OCI-M2 (cell line): Measurements from ENCODE around the gene USP32.
"Not testable (repeated sequence)": the region's sequence is repeated elsewhere in the genome, so short reads cannot be mapped to it uniquely, and the experiment has no call there.

Source experiments
- DNase-seq: peaks from one replicate; lab custom pipeline; 2025; ENCODE audit not compliant: unreplicated experiment; lab: John Stamatoyannopoulos, UW

Gene USP32

DNA sequence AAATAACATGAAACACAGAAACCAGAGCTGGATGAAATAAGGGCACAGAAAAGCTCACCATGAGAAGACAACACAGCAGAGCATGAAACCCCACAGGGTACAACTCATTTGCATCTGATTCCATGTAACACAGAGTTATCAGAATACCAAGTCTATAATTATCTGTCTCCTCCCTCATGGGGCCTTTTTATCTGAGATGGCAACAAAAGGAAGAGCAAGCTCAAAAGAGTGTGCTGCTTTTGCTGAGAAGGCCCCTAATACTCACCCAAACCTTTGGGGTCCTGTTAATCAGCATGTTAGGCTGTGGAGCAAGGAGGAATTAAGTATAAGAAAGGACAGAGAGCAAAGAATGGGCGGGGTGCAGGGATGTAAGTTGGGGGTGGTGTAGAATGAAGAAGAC is 205.6 kb downstream of the USP32 start:
- not testable (repeated sequence) for DNase-seq

GRCh38 chr17:60180380-60180779 is 211.6 kb downstream of the USP32 start:
- DNase-seq: not testable (repeated sequence)

- not testable (repeated sequence) for DNase-seq
Observed at GRCh38 chr17:60178180-60178579, 213.8 kb downstream of the USP32 start.

DNA sequence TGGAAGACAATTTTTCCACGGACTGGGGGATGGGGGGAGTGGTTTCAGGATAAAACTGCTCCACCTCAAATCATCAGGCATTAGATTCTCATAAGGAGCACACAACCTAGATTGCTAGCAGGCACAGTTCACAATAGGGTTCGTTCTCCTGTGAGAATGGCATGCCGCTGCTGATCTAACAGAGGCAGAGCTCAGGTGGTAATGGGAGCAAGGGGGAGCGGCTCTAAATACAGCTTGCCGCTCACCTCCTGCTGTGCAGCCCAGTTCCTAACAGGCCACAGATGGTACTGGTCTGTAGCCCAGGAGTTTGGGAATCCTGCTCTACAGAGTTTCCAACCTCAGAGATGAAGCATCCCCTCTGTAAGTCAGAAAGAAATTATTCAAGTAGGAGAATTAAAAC is 215.2 kb downstream of the USP32 start:
- DNase-seq: not testable (repeated sequence)

DNA sequence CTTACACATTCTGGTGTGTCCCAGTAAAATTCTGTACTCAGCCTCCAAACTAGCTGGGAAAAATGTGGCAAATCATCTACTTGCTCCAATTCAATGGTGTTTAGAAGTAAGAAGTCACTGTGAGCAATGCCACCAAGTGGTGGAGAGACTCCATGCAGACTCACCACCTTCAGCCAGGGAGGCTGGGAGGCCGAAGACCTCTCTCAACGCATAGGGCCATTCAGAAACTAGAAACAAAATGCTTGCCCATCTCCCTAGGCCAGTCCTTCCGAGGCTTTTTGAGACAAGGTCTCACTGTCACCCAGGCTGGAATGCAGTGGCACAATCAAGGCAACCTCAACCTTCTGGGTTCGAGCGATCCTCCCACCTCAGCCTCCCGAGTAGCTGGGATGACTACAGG is 217.2 kb downstream of the USP32 start:
- DNase-seq: not testable (repeated sequence)

DNA sequence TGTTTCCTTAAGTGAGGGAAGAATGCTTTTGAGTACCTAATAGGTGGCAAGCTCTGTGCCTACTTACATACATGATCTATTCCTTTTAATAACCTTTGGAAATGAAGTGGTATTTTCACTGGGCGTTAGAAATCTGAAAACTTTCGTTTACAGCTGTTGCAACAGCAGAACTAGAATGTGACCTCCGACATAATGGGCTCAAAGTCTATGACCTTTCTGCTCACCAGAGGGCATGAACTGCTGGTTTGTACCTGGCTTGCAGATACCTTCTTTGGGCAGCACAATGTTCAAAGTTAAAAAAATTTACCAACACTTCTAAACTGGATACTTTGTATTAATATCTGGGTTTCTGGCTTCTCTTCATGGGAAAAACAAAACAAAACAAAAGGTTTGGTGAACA is 217.9 kb downstream of the USP32 start:
- no peak for DNase-seq

- DNase-seq: no peak
Observed at GRCh38 chr17:60173304-60173819, 218.6 kb downstream of the USP32 start.

DNA sequence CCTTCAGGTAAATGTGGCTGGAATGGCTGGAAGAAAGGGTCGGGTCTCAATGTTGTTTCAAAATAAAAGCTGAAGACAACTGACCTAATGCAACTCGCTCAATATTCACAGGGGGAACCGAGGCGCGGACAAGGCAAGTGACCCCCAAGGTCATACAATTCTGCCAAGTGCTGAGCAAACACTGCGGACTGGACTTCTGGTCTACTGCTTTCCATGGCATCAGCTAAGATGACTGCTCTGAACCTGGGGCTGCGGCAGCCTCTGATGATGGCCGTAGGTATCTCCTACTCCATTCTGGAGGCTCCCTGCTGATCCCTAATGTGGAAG is 220.2 kb downstream of the USP32 start:
- no peak for DNase-seq

- DNase-seq: no peak
Observed at GRCh38 chr17:60170835-60171752, 220.8 kb downstream of the USP32 start.

DNA sequence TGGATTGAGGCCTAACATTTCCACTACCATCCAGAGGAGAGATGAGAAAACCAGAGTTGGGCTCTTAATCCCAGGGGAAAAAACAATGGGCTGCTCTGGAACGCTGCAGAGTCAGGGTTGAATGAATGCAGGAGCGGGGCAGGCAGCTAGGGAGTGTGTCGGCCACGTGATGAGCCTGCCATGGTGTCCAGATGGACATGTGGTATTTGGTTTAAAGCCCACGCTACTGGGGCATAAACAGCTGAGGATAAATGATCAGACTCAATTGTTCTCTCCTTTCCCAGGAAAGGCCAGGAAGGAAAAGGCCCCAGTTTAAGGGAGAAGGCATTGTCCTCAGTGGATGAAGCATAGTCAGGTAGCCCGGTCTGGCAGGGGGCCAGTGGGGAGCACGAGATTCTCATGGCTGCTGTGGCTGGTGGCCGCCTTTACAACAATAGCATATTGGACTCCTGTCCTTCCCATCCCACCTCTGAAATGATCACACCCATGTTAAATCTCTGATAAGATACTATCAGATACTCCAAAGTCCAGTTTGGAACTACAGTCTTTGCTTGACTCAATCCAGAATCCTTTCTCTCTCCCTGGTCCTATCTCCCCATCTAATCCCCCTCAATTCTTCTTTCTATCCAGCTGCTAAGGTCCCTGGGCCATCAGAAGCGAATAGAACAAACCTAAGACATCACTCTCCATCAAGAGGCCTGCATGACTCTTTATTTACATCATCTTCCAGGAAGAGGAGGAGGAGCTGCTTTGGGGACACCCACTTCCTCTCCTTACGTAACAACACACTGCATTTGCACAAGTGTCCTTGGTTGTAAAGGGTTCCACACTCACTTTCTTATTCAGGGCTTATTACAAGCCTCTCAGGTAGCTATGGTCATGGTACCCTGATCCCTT is 221.8 kb downstream of the USP32 start:
- DNase-seq: no peak

DNA sequence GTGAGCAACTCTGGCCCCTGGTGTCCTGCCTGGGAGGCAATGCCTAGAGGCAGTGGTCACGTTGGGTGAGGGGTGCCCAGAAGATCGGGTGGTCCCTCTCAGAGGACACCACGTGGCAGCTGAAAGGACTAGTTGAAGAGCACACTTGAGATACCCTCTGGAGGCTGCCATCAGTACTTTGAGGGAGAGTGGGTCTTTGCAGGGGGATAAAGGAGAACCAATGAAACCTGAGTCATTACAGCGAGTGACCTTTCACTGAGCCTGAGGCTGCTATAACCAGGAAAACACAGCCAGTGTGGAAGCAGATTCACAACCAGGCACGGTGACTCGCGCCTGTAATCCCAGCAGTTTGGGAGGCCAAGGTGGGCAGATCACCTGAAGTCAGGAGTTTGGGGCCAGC is 223.3 kb downstream of the USP32 start:
- no peak for DNase-seq

DNA sequence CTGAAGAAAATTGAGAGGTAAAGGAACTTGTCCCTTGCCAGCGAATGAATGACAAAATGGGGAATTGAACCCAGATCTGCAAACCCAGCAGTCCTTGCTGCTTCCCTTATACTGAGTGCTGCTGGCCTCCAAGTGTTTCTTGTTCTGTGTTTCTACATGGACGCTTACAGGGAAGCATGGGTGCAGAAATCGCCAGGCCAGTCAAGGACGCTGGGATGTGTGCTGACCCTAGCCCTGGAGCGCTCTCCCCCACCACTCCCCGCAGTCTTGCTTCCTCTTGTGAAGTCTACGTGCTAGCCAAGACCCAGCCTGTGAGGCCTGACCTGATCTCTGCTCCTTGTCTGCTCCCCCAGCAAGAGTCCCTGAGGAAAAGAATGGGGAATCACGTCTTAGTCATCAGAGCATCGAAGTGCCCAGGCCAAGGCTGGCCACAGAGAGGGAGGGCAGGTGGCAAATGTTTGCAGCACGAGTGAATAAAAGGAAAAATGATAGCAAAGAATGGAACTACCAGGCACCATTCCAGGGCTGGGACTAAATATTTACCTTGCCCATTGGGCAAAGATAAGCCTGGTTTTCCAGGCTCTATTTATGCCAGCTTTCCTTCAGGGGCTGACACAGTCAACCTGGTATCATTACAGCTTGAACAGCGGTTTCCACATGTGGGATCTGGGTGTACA is 224.7 kb downstream of the USP32 start:
- no peak for DNase-seq

- no peak for DNase-seq
Observed at GRCh38 chr17:60165971-60166370, 226.0 kb downstream of the USP32 start.

GRCh38 chr17:60165223-60165622 is 226.7 kb downstream of the USP32 start:
- DNase-seq: no peak

- DNase-seq: no peak
Observed at GRCh38 chr17:60164697-60165096, 227.2 kb downstream of the USP32 start.

GRCh38 chr17:60164164-60164563 is 227.8 kb downstream of the USP32 start:
- DNase-seq: no peak

DNA sequence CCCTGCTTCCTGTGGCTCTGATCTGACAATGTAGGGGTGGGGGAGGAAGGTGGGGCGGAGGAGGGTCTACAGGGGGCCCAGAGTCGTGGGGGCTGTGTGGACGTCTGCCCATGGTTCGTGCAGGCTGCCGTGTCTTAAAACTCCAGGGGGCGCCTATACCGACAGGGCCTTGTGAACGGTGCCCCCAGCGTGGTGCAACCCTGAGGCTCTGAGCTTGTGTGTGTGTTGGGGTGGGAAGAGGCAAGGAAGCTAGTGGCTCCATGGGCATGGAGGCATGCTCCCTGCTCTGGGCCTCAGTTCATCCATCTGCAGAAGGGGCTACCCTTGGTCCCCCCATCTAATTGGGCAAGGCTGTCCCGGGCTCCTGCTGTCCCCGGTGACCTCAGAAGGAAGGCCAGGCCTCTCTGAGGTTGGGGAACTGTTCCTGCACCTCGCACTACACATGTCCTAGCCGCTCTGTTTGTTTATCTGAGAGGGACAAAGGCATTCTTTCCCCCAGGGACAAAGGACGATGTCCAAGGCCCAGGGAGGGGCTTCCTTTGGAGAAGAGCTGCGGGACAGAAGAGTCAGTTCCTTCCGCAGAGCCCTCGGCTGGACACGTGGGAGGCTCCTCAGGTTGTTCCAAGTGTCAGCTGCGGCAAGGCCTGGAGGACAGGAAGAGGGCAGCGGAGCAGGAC is 228.7 kb downstream of the USP32 start:
- no peak for DNase-seq

DNA sequence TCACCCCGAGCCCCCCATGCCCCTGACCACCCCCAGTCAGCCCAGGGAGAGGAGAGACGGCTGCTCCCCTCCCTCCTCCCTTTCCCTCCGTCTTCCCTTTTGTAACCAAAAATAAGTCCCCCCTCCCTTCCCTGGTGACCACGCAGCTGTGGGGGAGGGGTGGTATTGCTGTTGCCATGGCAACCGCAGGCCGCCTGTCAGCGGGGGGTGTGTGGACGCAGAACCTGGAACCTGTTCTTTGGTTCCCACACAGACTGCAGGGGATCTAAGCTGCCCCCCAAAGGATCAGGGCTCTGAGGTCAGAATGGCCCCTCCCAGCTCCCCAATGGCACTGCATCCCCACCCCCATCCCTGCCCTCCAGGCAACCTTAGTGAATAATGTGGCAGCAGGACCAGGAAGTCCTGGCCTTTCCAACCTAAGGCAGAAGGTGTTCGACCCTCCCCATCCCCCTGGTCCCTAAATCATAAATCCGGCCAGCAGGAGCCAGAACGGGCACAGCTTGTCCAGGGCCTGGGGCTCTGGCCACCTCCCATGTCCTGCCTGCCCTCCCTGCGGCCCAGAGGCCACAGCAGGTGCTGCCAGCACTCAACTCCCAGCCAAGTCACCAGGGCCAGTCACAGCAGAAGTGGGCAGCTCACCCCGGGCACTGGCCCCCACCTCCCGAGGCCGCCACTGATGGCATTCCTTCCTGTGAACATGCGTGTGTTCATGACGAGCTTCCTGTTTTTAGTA is 230.2 kb downstream of the USP32 start:
- no peak for DNase-seq

- DNase-seq: no peak
Observed at GRCh38 chr17:60160829-60161501, 231.0 kb downstream of the USP32 start.
